ENCODE measurements around the gene PACSIN1.

DNA sequence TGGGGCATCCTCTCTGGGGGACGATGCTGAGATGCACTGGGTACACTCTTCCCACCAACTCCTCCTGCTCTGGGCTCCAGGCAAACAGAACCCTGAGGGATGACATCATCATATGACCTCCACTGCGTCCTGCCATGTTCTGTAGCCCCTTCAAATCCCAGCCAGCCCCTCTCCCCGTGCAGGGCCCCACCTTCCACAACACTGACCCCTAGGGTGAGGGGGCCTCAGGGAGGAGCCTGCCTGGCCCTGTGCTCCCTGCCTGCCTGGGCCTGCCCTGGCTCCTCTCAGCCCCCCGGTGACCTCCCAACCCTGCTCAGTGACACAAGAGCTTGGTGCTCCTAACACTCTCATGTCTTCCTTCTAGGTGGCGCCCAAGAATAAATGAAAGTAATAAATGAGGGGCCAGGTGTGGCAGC lies 99.9 kb downstream of the PACSIN1 start:
- TF ChIP-seq, protein P1, sequence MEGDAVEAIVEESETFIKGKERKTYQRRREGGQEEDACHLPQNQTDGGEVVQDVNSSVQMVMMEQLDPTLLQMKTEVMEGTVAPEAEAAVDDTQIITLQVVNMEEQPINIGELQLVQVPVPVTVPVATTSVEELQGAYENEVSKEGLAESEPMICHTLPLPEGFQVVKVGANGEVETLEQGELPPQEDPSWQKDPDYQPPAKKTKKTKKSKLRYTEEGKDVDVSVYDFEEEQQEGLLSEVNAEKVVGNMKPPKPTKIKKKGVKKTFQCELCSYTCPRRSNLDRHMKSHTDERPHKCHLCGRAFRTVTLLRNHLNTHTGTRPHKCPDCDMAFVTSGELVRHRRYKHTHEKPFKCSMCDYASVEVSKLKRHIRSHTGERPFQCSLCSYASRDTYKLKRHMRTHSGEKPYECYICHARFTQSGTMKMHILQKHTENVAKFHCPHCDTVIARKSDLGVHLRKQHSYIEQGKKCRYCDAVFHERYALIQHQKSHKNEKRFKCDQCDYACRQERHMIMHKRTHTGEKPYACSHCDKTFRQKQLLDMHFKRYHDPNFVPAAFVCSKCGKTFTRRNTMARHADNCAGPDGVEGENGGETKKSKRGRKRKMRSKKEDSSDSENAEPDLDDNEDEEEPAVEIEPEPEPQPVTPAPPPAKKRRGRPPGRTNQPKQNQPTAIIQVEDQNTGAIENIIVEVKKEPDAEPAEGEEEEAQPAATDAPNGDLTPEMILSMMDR (IDR thresholded peaks at IDR 0.05) = no peak
- no peak for TF ChIP-seq EP300 (IDR thresholded peaks at IDR 0.05)
